ENCODE data around the gene TGM5. TPM values are rescaled to one million over a fixed set of nuclear protein-coding genes. Genes with fewer than 3 reads are reported as not detected.
A peak's percentile ranks its signal among the peaks of the same experiment; 100 is the strongest.

Gene TGM5
- total RNA-seq, 4 donors from 2014 or later: 61.6 to 146 (median 69.3) TPM

GRCh38 chr15:43211224-43211735 lies 55.4 kb downstream of the TGM5 start:
- TF ChIP-seq POLR2AphosphoS5 (IDR thresholded peaks at IDR 0.05): no peak
- no peak for TF ChIP-seq POLR2A (IDR thresholded peaks at IDR 0.05)
- TF ChIP-seq EP300 (IDR thresholded peaks at IDR 0.05): no peak
- no peak for TF ChIP-seq CTCF (IDR thresholded peaks at IDR 0.05)
- 88% methylated on average over 4 of the region's 4 CpGs for WGBS
- Histone ChIP-seq H3K4me3 (no peak overlapping the region), H3K36me3 (no peaks in the 10 kb centered on the region), H3K27ac (no peak overlapping the region), H3K4me1 (no peaks in the 10 kb centered on the region), H3K9me3 (no peaks in the 10 kb centered on the region), H3K27me3 (peaks cover 18% of the 10 kb centered on the region)
- peak in 1 of 2 donors; percentile 50 for DNase-seq (ENCODE audit: low spot score in 2 of 2)

- no peaks in the 10 kb centered on the region for H3K4me1 ChIP-seq
- H3K27ac ChIP-seq: no peak overlapping the region
- H3K4me3 ChIP-seq: no peak overlapping the region
- TF ChIP-seq EP300 (IDR thresholded peaks at IDR 0.05) (no peak), POLR2AphosphoS5 (IDR thresholded peaks at IDR 0.05) (no peak), CTCF (IDR thresholded peaks at IDR 0.05) (no peak), POLR2A (IDR thresholded peaks at IDR 0.05) (no peak)
- no peak for DNase-seq (ENCODE audit: low spot score in 2 of 2)
- WGBS: 81% methylated on average over 9 of the region's 9 CpGs
- H3K27me3 ChIP-seq: peaks cover 18% of the 10 kb centered on the region
- H3K36me3 ChIP-seq: no peaks in the 10 kb centered on the region
- H3K9me3 ChIP-seq: no peaks in the 10 kb centered on the region
Observed at GRCh38 chr15:43210807-43211206, 55.9 kb downstream of the TGM5 start.

GRCh38 chr15:43210172-43210745 lies 56.5 kb downstream of the TGM5 start:
- no peaks in the 10 kb centered on the region for H3K36me3 ChIP-seq
- TF ChIP-seq EP300 (IDR thresholded peaks at IDR 0.05) (no peak), CTCF (IDR thresholded peaks at IDR 0.05) (no peak), POLR2A (IDR thresholded peaks at IDR 0.05) (no peak), POLR2AphosphoS5 (IDR thresholded peaks at IDR 0.05) (no peak)
- no peak for DNase-seq (ENCODE audit: low spot score in 2 of 2)
- peaks cover 18% of the 10 kb centered on the region for H3K27me3 ChIP-seq
- WGBS: 88% methylated on average over 15 of the region's 15 CpGs
- no peaks in the 10 kb centered on the region for H3K4me1 ChIP-seq
- no peak overlapping the region for H3K4me3 ChIP-seq
- no peak overlapping the region for H3K27ac ChIP-seq
- H3K9me3 ChIP-seq: no peaks in the 10 kb centered on the region

- peak in 1 of 2 donors; percentile 49 for DNase-seq (ENCODE audit: low spot score in 2 of 2)
- Histone ChIP-seq H3K9me3 (no peaks in the 10 kb centered on the region), H3K4me3 (no peak overlapping the region), H3K27ac (no peak overlapping the region), H3K36me3 (no peaks in the 10 kb centered on the region), H3K27me3 (peaks cover 18% of the 10 kb centered on the region), H3K4me1 (peaks cover 1% of the 10 kb centered on the region)
- 76% methylated on average over 13 of the region's 13 CpGs for WGBS
- TF ChIP-seq POLR2A (IDR thresholded peaks at IDR 0.05): no peak
Observed at GRCh38 chr15:43209059-43209824, 57.5 kb downstream of the TGM5 start.

GRCh38 chr15:43208052-43209002 lies 58.4 kb downstream of the TGM5 start:
- 79% methylated on average over 22 of the region's 23 CpGs for WGBS
- Histone ChIP-seq H3K36me3 (no peaks in the 10 kb centered on the region), H3K9me3 (no peaks in the 10 kb centered on the region), H3K27me3 (peaks cover 18% of the 10 kb centered on the region), H3K27ac (no peak overlapping the region), H3K4me3 (no peak overlapping the region), H3K4me1 (peaks cover 5% of the 10 kb centered on the region)
- no peak for TF ChIP-seq POLR2AphosphoS5 (IDR thresholded peaks at IDR 0.05)
- TF ChIP-seq EP300 (IDR thresholded peaks at IDR 0.05): no peak
- no peak for TF ChIP-seq POLR2A (IDR thresholded peaks at IDR 0.05)
- TF ChIP-seq CTCF (IDR thresholded peaks at IDR 0.05): no peak
- no peak for DNase-seq (ENCODE audit: low spot score in 2 of 2)

All from suprapubic skin (tissue), 4 donors.